ENCODE measurements around the gene SSBP3.

Gene SSBP3

DNA sequence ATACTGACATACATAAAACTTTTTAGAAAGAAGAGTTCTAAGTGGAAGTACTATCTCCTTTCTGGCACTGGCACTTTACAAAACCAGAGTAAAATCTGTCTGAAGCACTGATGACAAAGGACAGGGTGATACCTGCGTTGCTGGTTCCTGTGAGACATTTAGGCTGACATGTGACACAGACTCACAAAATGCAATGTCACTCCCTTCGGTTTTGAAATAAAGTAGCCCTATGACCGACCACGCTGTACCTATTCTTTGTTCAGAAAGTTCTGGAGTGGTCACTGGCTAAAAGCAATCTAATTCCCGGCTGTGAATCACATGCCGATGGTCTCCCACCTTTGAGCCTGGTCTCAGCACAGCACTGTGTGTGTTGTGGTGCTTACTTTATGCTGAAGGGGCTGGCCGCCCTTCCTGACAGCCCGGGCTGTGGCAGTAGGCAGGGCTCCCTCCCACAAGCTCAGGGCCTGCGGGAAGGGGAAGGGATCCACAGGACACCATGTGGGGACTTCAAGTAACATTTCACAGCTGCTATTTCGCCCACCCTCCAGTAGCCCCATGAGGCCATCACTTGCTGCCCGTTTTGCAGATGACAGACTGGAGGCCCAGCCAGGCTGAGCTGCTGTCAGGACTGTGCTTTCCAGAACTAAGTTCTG is 158.2 kb downstream of the SSBP3 start:
- H3K4me1 ChIP-seq, result no peaks in the 10 kb centered on the region
- H3K79me2 ChIP-seq, result no peaks in the 10 kb centered on the region
- TF ChIP-seq, protein P1, sequence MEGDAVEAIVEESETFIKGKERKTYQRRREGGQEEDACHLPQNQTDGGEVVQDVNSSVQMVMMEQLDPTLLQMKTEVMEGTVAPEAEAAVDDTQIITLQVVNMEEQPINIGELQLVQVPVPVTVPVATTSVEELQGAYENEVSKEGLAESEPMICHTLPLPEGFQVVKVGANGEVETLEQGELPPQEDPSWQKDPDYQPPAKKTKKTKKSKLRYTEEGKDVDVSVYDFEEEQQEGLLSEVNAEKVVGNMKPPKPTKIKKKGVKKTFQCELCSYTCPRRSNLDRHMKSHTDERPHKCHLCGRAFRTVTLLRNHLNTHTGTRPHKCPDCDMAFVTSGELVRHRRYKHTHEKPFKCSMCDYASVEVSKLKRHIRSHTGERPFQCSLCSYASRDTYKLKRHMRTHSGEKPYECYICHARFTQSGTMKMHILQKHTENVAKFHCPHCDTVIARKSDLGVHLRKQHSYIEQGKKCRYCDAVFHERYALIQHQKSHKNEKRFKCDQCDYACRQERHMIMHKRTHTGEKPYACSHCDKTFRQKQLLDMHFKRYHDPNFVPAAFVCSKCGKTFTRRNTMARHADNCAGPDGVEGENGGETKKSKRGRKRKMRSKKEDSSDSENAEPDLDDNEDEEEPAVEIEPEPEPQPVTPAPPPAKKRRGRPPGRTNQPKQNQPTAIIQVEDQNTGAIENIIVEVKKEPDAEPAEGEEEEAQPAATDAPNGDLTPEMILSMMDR (IDR thresholded peaks at IDR 0.05), result no peak
- no peak overlapping the region for H3K27ac ChIP-seq
- no peak overlapping the region for H3K9ac ChIP-seq
- H3K9me3 ChIP-seq (ENCODE audit: control insufficient read depth, low read length), result no peaks in the 10 kb centered on the region
- H3K4me2 ChIP-seq (ENCODE audit: low read length), result no peak overlapping the region
- no peaks in the 10 kb centered on the region for H3K27me3 ChIP-seq (ENCODE audit: control insufficient read depth, insufficient read depth, low read length)
- H3K4me3 ChIP-seq (ENCODE audit: low read depth, low read length), result no peak overlapping the region
- no peaks in the 10 kb centered on the region for H3K36me3 ChIP-seq (ENCODE audit: control insufficient read depth, insufficient read depth, low read length)
- H2AFZ ChIP-seq, result no peak overlapping the region

DNA sequence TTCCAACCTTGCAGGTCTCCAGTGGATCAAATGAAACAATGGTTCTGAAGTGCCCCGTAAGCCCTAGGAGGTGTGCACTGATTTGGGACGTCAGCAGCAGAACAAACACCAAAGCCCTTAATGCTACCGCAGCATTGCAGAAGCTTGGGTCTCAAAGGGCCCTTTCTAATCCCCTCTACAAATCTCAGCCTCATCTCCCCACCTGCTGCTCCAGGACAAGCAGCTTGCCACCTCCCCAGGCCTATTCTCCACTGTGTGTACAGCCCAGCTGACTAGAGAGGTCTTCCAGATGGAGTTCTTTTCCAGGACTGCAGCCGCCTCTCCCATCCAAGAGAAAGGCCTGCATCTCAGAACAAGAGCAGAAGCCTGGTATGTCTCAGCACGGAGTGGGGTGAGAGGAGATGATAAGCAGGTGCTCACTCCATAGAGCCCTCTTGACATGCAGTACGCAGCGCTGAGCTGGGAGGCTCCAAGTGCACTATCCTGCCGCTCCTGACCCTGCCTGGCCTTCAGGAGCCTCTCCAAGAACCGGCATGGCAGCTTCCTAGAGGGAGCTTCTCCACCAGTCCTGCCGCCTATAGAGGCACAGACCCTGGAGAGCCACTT is 160.0 kb downstream of the SSBP3 start:
- H2AFZ ChIP-seq, result no peak overlapping the region
- H3K4me2 ChIP-seq (ENCODE audit: low read length), result no peak overlapping the region
- no peak overlapping the region for H3K9ac ChIP-seq
- no peaks in the 10 kb centered on the region for H3K9me3 ChIP-seq (ENCODE audit: control insufficient read depth, low read length)
- TF ChIP-seq, protein P1 (IDR thresholded peaks at IDR 0.05), result no peak
- no peaks in the 10 kb centered on the region for H3K36me3 ChIP-seq (ENCODE audit: control insufficient read depth, insufficient read depth, low read length)
- H3K79me2 ChIP-seq, result no peaks in the 10 kb centered on the region
- no peak overlapping the region for H3K27ac ChIP-seq
- no peak overlapping the region for H3K4me3 ChIP-seq (ENCODE audit: low read depth, low read length)
- no peaks in the 10 kb centered on the region for H3K27me3 ChIP-seq (ENCODE audit: control insufficient read depth, insufficient read depth, low read length)
- no peaks in the 10 kb centered on the region for H3K4me1 ChIP-seq

DNA sequence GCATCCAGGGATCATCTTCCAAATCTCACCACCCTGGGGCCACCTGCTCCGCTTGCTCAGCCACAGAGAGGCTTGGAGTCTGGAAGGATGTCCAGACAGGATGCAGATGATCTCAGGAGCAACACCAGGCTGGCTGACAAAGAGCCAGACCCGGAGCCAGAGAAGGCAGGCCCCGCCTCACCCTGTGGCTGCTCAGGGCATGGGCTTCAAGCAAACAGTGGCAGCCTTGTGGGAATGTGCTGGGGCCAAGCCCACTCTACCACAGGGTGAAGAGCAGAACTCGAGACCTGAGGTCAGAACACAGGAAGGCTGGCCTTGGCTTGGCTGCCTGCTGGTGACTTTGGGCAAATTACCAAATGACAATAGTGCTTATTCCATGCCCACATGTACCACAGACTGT is 160.7 kb downstream of the SSBP3 start:
- Histone ChIP-seq H3K4me1 (no peaks in the 10 kb centered on the region), H3K4me3 (ENCODE audit: low read depth, low read length) (no peak overlapping the region), H2AFZ (no peak overlapping the region), H3K36me3 (ENCODE audit: control insufficient read depth, insufficient read depth, low read length) (no peaks in the 10 kb centered on the region), H3K27me3 (ENCODE audit: control insufficient read depth, insufficient read depth, low read length) (no peaks in the 10 kb centered on the region), H3K9ac (no peak overlapping the region), H3K4me2 (ENCODE audit: low read length) (no peak overlapping the region), H3K27ac (no peak overlapping the region), H3K79me2 (no peaks in the 10 kb centered on the region), H3K9me3 (ENCODE audit: control insufficient read depth, low read length) (no peaks in the 10 kb centered on the region)
- TF ChIP-seq, protein P1 (IDR thresholded peaks at IDR 0.05), result no peak

DNA sequence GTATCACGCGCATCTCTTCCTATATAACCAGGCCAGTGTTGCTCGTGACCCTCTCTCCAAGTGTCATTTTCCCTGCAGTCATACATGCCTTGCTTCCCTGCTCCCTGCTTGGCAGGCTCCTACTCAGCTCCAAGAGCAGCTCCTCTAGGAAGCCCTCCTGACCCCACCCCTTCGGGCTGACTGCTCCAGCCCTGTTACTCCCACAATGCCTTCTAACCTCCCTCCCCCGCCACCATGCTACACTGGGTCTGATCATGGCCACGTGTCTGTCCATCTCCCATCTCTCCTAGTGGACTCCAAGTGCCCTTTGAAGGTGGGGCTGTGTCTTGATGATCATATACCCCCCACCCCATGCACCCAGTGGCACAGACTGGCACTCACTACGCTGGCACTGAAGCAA is 161.5 kb downstream of the SSBP3 start:
- Histone ChIP-seq H2AFZ (no peak overlapping the region), H3K4me3 (ENCODE audit: low read depth, low read length) (no peak overlapping the region), H3K4me2 (ENCODE audit: low read length) (no peak overlapping the region), H3K36me3 (ENCODE audit: control insufficient read depth, insufficient read depth, low read length) (no peaks in the 10 kb centered on the region), H3K9ac (no peak overlapping the region), H3K79me2 (no peaks in the 10 kb centered on the region), H3K27ac (no peak overlapping the region), H3K9me3 (ENCODE audit: control insufficient read depth, low read length) (no peaks in the 10 kb centered on the region), H3K4me1 (no peaks in the 10 kb centered on the region), H3K27me3 (ENCODE audit: control insufficient read depth, insufficient read depth, low read length) (no peaks in the 10 kb centered on the region)
- TF ChIP-seq, protein P1 (IDR thresholded peaks at IDR 0.05), result no peak

DNA sequence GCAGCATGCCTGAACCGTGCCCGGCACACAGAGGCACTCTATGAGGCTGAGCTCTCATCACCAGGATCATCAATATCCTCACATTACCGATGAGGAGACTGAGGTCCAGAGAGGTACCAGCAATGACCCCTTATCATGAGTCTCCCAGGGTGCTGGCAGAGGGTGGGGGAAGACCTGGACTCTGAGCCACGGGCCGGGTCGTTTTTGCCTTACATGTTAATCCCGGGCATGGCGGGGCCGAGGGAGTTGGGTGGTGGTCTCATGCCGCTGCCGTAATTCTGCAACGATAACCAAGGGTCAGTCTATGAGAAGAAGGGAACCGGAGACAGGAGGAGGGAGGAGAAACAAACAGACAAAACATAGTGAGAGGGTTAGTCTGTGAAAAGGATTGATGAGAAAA is 163.2 kb downstream of the SSBP3 start:
- Histone ChIP-seq H3K4me2 (ENCODE audit: low read length) (no peak overlapping the region), H3K27ac (no peak overlapping the region), H3K27me3 (ENCODE audit: control insufficient read depth, insufficient read depth, low read length) (no peaks in the 10 kb centered on the region), H3K4me3 (ENCODE audit: low read depth, low read length) (no peak overlapping the region), H3K4me1 (no peaks in the 10 kb centered on the region), H3K79me2 (no peaks in the 10 kb centered on the region), H3K9ac (no peak overlapping the region), H3K9me3 (ENCODE audit: control insufficient read depth, low read length) (no peaks in the 10 kb centered on the region), H3K36me3 (ENCODE audit: control insufficient read depth, insufficient read depth, low read length) (no peaks in the 10 kb centered on the region), H2AFZ (no peak overlapping the region)
- TF ChIP-seq, protein P1 (IDR thresholded peaks at IDR 0.05), result no peak

All from parathyroid adenoma (tissue), 2 donors.